Cardiac fibroblast (primary cell): Measurements from ENCODE around the gene MEGF11.

ENCODE experiments used
- DNase-seq, 2 donors: peaks; one replicate each; pipeline versions ENCODE4 v3.0.0 to v3.0.0-alpha.2; 2010; ENCODE audit warnings: low read depth in 2 of 2
- H3K4me3 ChIP-seq, 2 donors: replicated peaks in 1 of 2; 1 replicate in 1 of 2; 2 replicates in 1 of 2; pipeline ENCODE4 v1.5.1; 2011; ENCODE audit warnings: low read depth in 2 of 2, low read length in 2 of 2, mild to moderate bottlenecking in 2 of 2, moderate library complexity in 1 of 2
- CTCF ChIP-seq: IDR thresholded peaks from one replicate; pipeline ENCODE4 v1.5.1; 2011; ENCODE audit warnings: low read depth, mild to moderate bottlenecking, low read length, inconsistent platforms

The MEGF11 gene

GRCh38 chr15:65893060-65893459 is 360.5 kb downstream of the MEGF11 start:
- no peak for DNase-seq
- no peak overlapping the region for H3K4me3 ChIP-seq
- no peak for TF ChIP-seq CTCF

GRCh38 chr15:65888981-65889380 is 364.6 kb downstream of the MEGF11 start:
- H3K4me3 ChIP-seq: no peak overlapping the region
- DNase-seq: no peak
- no peak for TF ChIP-seq CTCF

GRCh38 chr15:65887565-65887964 is 366.0 kb downstream of the MEGF11 start:
- no peak for TF ChIP-seq CTCF
- no peak for DNase-seq
- H3K4me3 ChIP-seq: no peak overlapping the region

- DNase-seq: no peak
- no peak overlapping the region for H3K4me3 ChIP-seq
- TF ChIP-seq CTCF: no peak
Observed at GRCh38 chr15:65885668-65886218, 367.8 kb downstream of the MEGF11 start.

- H3K4me3 ChIP-seq: no peak overlapping the region
- no peak for DNase-seq
- no peak for TF ChIP-seq CTCF
Observed at GRCh38 chr15:65884511-65884910, 369.0 kb downstream of the MEGF11 start.

- DNase-seq: no peak
- TF ChIP-seq CTCF: no peak
- H3K4me3 ChIP-seq: no peak overlapping the region
Observed at GRCh38 chr15:65883571-65883970, 370.0 kb downstream of the MEGF11 start.

GRCh38 chr15:65881766-65882434 is 371.6 kb downstream of the MEGF11 start:
- no peak for TF ChIP-seq CTCF
- DNase-seq: no peak
- H3K4me3 ChIP-seq: no peak overlapping the region
